CD1c-positive myeloid dendritic cell (primary cell): Measurements from ENCODE around the gene LTBP4.

Experiments
- DNase-seq: peaks from one replicate; pipeline ENCODE4 v3.0.0-alpha.2; 2016; ENCODE audit errors: extremely low spot score

LTBP4 gene

DNA sequence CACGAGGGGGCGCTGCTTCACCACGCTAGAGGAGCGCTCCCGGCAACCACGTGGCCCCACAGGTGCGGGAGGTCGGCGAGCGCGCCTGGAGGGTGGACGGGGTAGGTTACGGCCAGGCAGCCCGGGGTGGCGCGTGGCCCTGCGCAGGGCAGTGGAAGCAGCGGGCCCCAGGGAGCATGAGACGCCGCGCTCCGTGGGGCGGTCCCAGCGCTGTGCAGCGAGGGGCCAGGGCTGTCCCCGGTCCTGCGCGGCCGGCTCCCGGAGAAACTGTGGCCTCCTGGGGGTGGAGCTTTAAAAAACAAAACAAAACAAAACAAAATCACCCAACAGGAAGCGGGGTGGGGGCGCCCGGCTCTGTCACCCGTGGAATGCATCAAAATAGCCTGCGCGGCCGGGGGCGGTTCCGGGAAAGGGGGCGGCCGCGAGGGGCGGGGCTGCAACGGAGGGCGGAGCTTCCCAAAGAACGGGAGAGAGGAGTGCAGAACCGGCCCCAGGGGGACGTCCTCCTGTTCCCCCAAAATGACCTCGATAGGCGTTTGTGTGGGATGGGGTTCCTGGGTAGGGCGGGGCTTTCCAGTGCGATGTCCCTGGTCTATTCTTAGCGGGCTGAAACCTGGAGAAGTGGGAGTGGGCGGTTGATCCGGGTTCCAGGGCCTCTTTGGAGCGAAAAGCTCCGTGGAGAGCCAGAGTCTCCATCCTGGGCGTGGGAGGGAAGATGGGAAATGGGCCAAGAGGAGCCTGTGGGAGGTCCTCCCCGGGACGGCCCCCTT, 61.9 kb downstream of the LTBP4 start:
- peak; percentile 94 for DNase-seq

GRCh38 chr19:40663695-40664692, 62.8 kb downstream of the LTBP4 start:
- DNase-seq, result peak; percentile 84

GRCh38 chr19:40666803-40667438, 65.8 kb downstream of the LTBP4 start:
- no peak for DNase-seq

GRCh38 chr19:40667602-40668001, 66.4 kb downstream of the LTBP4 start:
- DNase-seq, result no peak

GRCh38 chr19:40668991-40669614, 67.9 kb downstream of the LTBP4 start:
- no peak for DNase-seq

DNA sequence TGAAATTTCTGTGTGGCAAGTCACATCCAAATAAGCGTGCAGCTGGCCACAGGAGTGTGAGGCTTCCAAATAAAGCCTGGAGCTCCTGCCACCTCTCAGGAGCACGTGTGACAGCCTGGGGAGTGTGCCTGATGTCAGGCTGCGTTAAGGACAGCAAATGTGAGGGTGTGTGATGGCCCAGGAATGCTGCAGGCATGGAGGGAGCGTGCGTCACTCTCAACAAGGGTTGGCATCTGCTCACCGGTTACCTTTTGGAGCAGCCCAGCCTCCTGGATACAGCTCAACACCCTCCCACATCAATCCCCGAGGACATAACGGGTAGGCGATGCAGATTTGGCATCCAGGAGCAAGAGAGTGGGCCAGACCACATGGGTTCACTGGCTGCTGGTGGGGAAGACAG, 70.2 kb downstream of the LTBP4 start:
- no peak for DNase-seq

GRCh38 chr19:40672038-40672437, 70.9 kb downstream of the LTBP4 start:
- DNase-seq, result no peak

DNA sequence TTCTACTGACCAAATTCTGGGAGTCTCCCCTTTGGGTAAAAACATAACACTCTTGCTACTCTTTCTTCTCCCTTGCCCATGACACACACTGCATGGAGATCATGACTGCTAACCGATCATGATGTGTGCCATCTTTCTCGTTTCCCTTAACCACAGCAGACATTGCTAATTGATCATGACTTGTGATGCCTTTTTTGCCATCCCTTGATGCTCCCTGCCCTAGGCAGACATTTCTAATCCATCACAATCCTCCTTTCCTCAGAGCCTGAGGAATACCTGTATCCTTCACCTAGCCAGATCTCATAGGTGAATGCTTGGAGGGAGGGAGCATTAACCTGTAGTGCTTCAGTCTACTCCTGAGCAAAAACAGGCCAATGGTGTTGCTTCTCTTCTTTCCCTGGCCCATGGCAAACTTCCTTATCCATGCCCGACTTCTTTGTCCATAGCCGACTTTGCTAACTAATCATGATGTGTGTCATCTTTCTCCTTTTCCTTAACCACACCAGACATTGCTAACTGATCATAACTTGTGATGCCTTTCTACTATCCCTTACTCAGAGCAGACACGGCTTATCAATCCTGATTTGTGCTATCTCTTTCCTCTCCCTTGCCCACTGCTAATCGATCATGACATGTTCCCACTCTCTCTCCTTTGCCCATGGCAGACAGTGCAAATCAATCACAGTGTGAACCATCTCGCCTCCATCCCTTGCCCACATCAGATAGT, 71.6 kb downstream of the LTBP4 start:
- no peak for DNase-seq

DNA sequence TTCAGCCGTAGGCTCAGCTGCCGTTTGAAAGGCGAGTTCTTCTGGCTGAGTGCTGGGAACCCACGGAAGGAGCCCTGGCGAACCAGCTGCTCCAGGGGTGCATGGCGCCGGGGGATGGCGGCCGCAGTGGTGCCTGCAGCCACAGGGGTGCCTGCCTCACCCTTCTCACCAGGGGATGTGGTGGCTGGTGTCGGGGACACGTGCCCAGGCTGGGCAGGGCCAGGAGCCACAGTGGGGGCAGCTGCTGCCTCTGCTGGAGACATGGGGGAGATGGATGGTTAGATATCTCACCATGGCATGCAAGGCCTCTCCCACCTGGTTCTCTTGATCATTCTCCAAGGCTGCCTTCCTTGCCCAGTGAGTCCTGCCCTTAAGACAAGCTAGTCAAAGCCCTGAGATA, 72.2 kb downstream of the LTBP4 start:
- DNase-seq, result no peak

DNA sequence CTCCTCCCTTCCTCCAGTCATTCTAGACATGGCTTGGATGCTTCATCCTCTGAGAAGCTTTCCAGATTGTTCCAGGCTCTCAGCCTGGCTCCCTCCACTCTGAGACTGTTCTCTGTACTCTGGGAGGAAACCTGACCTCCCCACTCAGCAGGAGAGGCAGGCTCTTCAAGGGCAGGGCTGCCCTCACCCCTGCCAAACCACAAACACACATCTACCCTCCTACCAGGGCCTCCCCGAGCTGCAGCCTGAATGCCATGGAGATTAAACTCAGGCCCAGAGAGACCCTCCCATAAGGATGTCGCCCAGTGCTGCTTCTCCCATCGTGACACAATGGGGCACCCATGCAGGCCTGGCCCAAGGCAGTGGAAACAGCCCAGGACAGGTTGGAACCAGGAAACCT, 73.1 kb downstream of the LTBP4 start:
- no peak for DNase-seq

- no peak for DNase-seq
Observed at GRCh38 chr19:40677156-40677555, 76.0 kb downstream of the LTBP4 start.
